NCI-H524 (cell line): ENCODE data around the gene HINFP.
A peak's percentile ranks its signal among the peaks of the same experiment; 100 is the strongest.

Experiments
- DNase-seq, 2 experiments: peaks; one replicate each; lab custom pipeline; 2025; lab: John Stamatoyannopoulos, UW

Gene HINFP

GRCh38 chr11:119121008-119121810 lies at the start of gene HINFP:
HINFP (plus strand) TSS chr11:119121580; CDS start chr11:119126945, 5,365 bp downstream.
- peak; percentile 98 to 99 for DNase-seq

GRCh38 chr11:119077839-119078238 lies 43.5 kb upstream of the HINFP start:
- no peak for DNase-seq

GRCh38 chr11:119078675-119079420 lies 42.5 kb upstream of the HINFP start:
- DNase-seq, result no peak

- no peak for DNase-seq
Observed at GRCh38 chr11:119081682-119082260, 39.6 kb upstream of the HINFP start.

GRCh38 chr11:119084663-119085436 lies 36.5 kb upstream of the HINFP start, which contains the start of gene HMBS:
HMBS (plus strand) TSS chr11:119084881; CDS start chr11:119085034, 153 bp downstream.
- DNase-seq, result peak; percentile 90

GRCh38 chr11:119085437-119085847 lies 35.9 kb upstream of the HINFP start:
- DNase-seq, result no peak

- DNase-seq, result no peak
Observed at GRCh38 chr11:119087123-119087522, 34.3 kb upstream of the HINFP start.

- no peak for DNase-seq
Observed at GRCh38 chr11:119087747-119088241, 33.6 kb upstream of the HINFP start.

GRCh38 chr11:119088406-119088805 lies 33.0 kb upstream of the HINFP start:
- no peak for DNase-seq

- peak in 1 of 2 experiments; percentile 44 for DNase-seq
Observed at GRCh38 chr11:119089319-119089718, 32.1 kb upstream of the HINFP start.

- DNase-seq, result peak; percentile 43 to 75
Observed at GRCh38 chr11:119091178-119091577, 30.2 kb upstream of the HINFP start.

GRCh38 chr11:119091966-119092879 lies 29.2 kb upstream of the HINFP start:
- DNase-seq, result peak in 1 of 2 experiments; percentile 46

GRCh38 chr11:119092880-119093842 lies 28.2 kb upstream of the HINFP start:
- DNase-seq, result no peak

GRCh38 chr11:119093942-119094815 lies 27.2 kb upstream of the HINFP start:
- DNase-seq, result peak in 1 of 2 experiments; percentile 39

- peak; percentile 37 to 69 for DNase-seq
Observed at GRCh38 chr11:119094816-119095065, 26.6 kb upstream of the HINFP start.

- DNase-seq, result peak; percentile 98 to 99
Observed at GRCh38 chr11:119095066-119095880, 26.1 kb upstream of the HINFP start.

GRCh38 chr11:119099711-119100110 lies 21.7 kb upstream of the HINFP start:
- DNase-seq, result no peak
